Right lobe of liver (tissue), 6 donors: ENCODE measurements around the gene ZCCHC14. TPM values are rescaled to one million over a fixed set of nuclear protein-coding genes. Genes with fewer than 3 reads are reported as not detected.

ENCODE experiments used
- ATAC-seq, 4 donors: fragments of 200-7000 bp; cut with Tn5 transposase; one replicate each; pipeline ENCODE4 v1.9.1; 2020; ENCODE audit warnings: mild to moderate bottlenecking in 4 of 4, moderate library complexity in 4 of 4
- DNase-seq, 3 donors: peaks; one replicate each; pipeline ENCODE4 v3.0.0-alpha.2; 2020
- H3K27ac ChIP-seq, 3 donors: fragments of 200-600 bp; one replicate each; pipeline ENCODE4 v1.8.0; 2022
- H3K27me3 ChIP-seq, 2 donors: fragments of 200-600 bp; one replicate each; pipeline ENCODE4 v1.8.0; 2022
- H3K36me3 ChIP-seq, 4 donors: fragments of 200-600 bp; sonication (generic) in 1 of 4; one replicate each; pipeline versions ENCODE4 v1.5.1 to v1.8.0; 2017 to 2022; ENCODE audit warnings: control low read depth in 1 of 4
- H3K4me1 ChIP-seq, 4 donors: fragments of 200-600 bp; sonication (generic) in 1 of 4; one replicate each; pipeline versions ENCODE4 v1.5.1 to v1.8.0; 2017 to 2022; ENCODE audit warnings: control low read depth in 1 of 4
- H3K4me3 ChIP-seq, 3 donors: fragments of 200-600 bp; one replicate each; pipeline ENCODE4 v1.8.0; 2022
- H3K9me3 ChIP-seq, 4 donors: fragments of 200-600 bp; sonication (generic) in 1 of 4; one replicate each; pipeline versions ENCODE4 v1.5.1 to v1.8.0; 2017 to 2022; ENCODE audit warnings: control low read depth in 1 of 4
- CTCF ChIP-seq, 4 donors: fragments of 200-600 bp in 3 of 4; fragments of 450-650 bp in 1 of 4; IDR thresholded peaks; one replicate each; pipeline versions ENCODE4 v1.5.1 to v1.8.0; 2016 to 2022; ENCODE audit warnings: antibody characterized with exemption in 4 of 4, mild to moderate bottlenecking in 2 of 4
- POLR2A ChIP-seq: fragments of 450-650 bp; IDR thresholded peaks from one replicate; pipeline ENCODE4 v1.6.1; 2017; ENCODE audit warnings: antibody characterized with exemption, mild to moderate bottlenecking
- WGBS: methylation state at CpG from one replicate; pipeline ENCODE4 v1.1.6; 2018; ENCODE audit warnings: low coverage, low lambda C conversion rate; ENCODE audit not compliant: insufficient coverage; ENCODE audit errors: missing lambda C conversion rate; 5-methylcytosine and 5-hydroxymethylcytosine counted together
- intact Hi-C, 2 donors: fragments of 100-400 bp; cut with DNase I; formaldehyde crosslinking; loops; one replicate each; pipeline versions ENCODE4 v1.11.2 to v1.14.1; 2022
- total RNA-seq, 6 experiments: library from RNA; depleted of rRNA in 2 of 6; stranded (reverse); fragments of >200 nt in 2 of 6; fragmentation: NEBNext Ultra II Directional in 3 of 6; extraction: Animal tissue kit (Norgen Biotek cat#: 25700) in 3 of 6; gene quantifications; one replicate each; pipeline versions ENCODE4 v1.1.0 to v1.2.4, GENCODE V29; 2016 to 2023
- donor health status: DM: no; HTN: yes; CAD: no.
- donor health status: DM: no; HTN: no; CAD: no.
- donor health status: DM: no; HTN: no; CAD: no.
- donor health status: DM: no; HTN: yes; CAD: no.
- donor health status: DM: no; HTN: yes; CAD: no.

ZCCHC14 gene
- total RNA-seq, 6 experiments from 2014 or later = 12.6 to 26.5 (median 17.7) TPM

- no peak for ATAC-seq
- WGBS = 71% methylated on average over 5 of the region's 5 CpGs
- no peak for DNase-seq
- no peak overlapping the region for H3K27ac ChIP-seq
- no peaks in the 10 kb centered on the region for H3K9me3 ChIP-seq
- peaks cover 0 to 19% (median 8%) of the 10 kb centered on the region in 4 donors for H3K4me1 ChIP-seq
- TF ChIP-seq POLR2A (no peak), CTCF (IDR thresholded peaks at IDR 0.05) (no peak)
- no peak overlapping the region for H3K4me3 ChIP-seq
- no peaks in the 10 kb centered on the region for H3K36me3 ChIP-seq
- H3K27me3 ChIP-seq = no peaks in the 10 kb centered on the region
- intact Hi-C loops = no loop called here
These were observed 41.3 kb upstream of the ZCCHC14 start for GRCh38 chr16:87534030-87534653.

- no peak for ATAC-seq
- no peaks in the 10 kb centered on the region for H3K9me3 ChIP-seq
- H3K4me1 ChIP-seq = peaks cover 0 to 29% (median 12%) of the 10 kb centered on the region in 4 donors
- TF ChIP-seq POLR2A = no peak
- TF ChIP-seq CTCF (IDR thresholded peaks at IDR 0.05) = no peak
- DNase-seq = no peak
- no CpG with 5 or more reads among the region's 1 CpG for WGBS
- no peak overlapping the region for H3K4me3 ChIP-seq
- H3K27ac ChIP-seq = no peak overlapping the region
- H3K36me3 ChIP-seq = no peaks in the 10 kb centered on the region
- no peaks in the 10 kb centered on the region for H3K27me3 ChIP-seq
- intact Hi-C loops = no loop called here
These were observed 40.2 kb upstream of the ZCCHC14 start for GRCh38 chr16:87533061-87533460.

GRCh38 chr16:87531418-87531817, 38.6 kb upstream of the ZCCHC14 start:
- ATAC-seq (peak in 3 of 4 donors; percentile 8 to 36 (median 19)), DNase-seq (no peak)
- WGBS = 0% methylated on average over 2 of the region's 3 CpGs
- H3K4me1 ChIP-seq = peaks cover 0 to 32% (median 15%) of the 10 kb centered on the region in 4 donors
- no peaks in the 10 kb centered on the region for H3K9me3 ChIP-seq
- H3K4me3 ChIP-seq = no peak overlapping the region
- no peak for TF ChIP-seq CTCF (IDR thresholded peaks at IDR 0.05)
- no peak for TF ChIP-seq POLR2A
- H3K27me3 ChIP-seq = no peaks in the 10 kb centered on the region
- intact Hi-C loops = no loop called here
- H3K27ac ChIP-seq = no peak overlapping the region
- no peaks in the 10 kb centered on the region for H3K36me3 ChIP-seq

- peak overlapping the region; percentile 43 to 90 (median 89) for H3K27ac ChIP-seq
- no peak for TF ChIP-seq CTCF (IDR thresholded peaks at IDR 0.05)
- no peak for TF ChIP-seq POLR2A
- no peaks in the 10 kb centered on the region for H3K9me3 ChIP-seq
- DNase-seq (peak in 2 of 3 donors; percentile 74 to 78), ATAC-seq (peak; percentile 91 to 95 (median 93))
- WGBS = 11% methylated on average over 8 of the region's 10 CpGs
- no peaks in the 10 kb centered on the region for H3K36me3 ChIP-seq
- H3K4me3 ChIP-seq = no peak overlapping the region
- H3K4me1 ChIP-seq = peaks cover 0 to 23% (median 11%) of the 10 kb centered on the region in 4 donors
- intact Hi-C loops = no loop called here
- H3K27me3 ChIP-seq = no peaks in the 10 kb centered on the region
These were observed 36.1 kb upstream of the ZCCHC14 start for GRCh38 chr16:87528690-87529579.
